OCI-LY7 (cell line): ENCODE results near the gene TM9SF4. TPM values are rescaled to one million over a fixed set of nuclear protein-coding genes. Genes with fewer than 3 reads are reported as not detected.

ENCODE experiments used
- BruUV-seq: library from RNA; stranded (reverse); fragments of 400-500 nt; replicated peaks from 2 replicates; lab custom pipeline; 2021; lab: Mats Ljungman, UMichigan
- CTCF ChIA-PET: fragments of 300-600 bp; sonication (Branson Sonifier 250); formaldehyde crosslinking; loops from one replicate; lab custom pipeline; 2022; ENCODE audit warnings: antibody characterized with exemption; ENCODE audit not compliant: unreplicated experiment; lab: Charles Lee
- POLR2A ChIA-PET: fragments of 300-600 bp; sonication (Branson Sonifier 250); formaldehyde crosslinking; loops from one replicate; lab custom pipeline; 2022; ENCODE audit warnings: antibody characterized with exemption; lab: Charles Lee
- DNase-seq: peaks from one replicate; pipeline ENCODE4 v3.0.0-alpha.2; 2015; ENCODE audit warnings: low spot score
- H2AFZ ChIP-seq: fragments of 200-600 bp; sonication (generic), shearing (Covaris generic); 2 replicates; pipeline ENCODE4 v1.6.1; 2014; ENCODE audit warnings: mild to moderate bottlenecking, antibody characterized with exemption, low read length, moderate library complexity
- H3K27ac ChIP-seq: fragments of 200-600 bp; sonication (generic); 2 replicates; pipeline ENCODE4 v1.5.1; 2014; ENCODE audit warnings: mixed run types, low read depth, mild to moderate bottlenecking, moderate library complexity, low read length, inconsistent platforms; ENCODE audit not compliant: poor library complexity, severe bottlenecking
- H3K36me3 ChIP-seq: fragments of 200-600 bp; sonication (generic); 2 replicates; pipeline ENCODE4 v1.6.1; 2014; ENCODE audit warnings: mild to moderate bottlenecking, antibody characterized with exemption, low read length, moderate library complexity, mixed read lengths; ENCODE audit not compliant: insufficient read depth
- H3K4me1 ChIP-seq: fragments of 200-600 bp; sonication (generic); 2 replicates; pipeline ENCODE4 v1.5.1; 2014; ENCODE audit warnings: mild to moderate bottlenecking, low read length; ENCODE audit not compliant: insufficient read depth, poor library complexity, severe bottlenecking
- H3K4me2 ChIP-seq: fragments of 200-600 bp; sonication (generic); 2 replicates; pipeline ENCODE4 v1.6.1; 2014; ENCODE audit warnings: mild to moderate bottlenecking, low read length
- H3K4me3 ChIP-seq: fragments of 200-600 bp; sonication (generic); 2 replicates; pipeline ENCODE4 v1.5.1; 2014; ENCODE audit warnings: mild to moderate bottlenecking, low read depth, low read length; ENCODE audit not compliant: poor library complexity, severe bottlenecking
- H3K79me2 ChIP-seq: fragments of 200-600 bp; sonication (generic); 2 replicates; pipeline ENCODE4 v1.6.1; 2016; ENCODE audit warnings: low read depth, mild to moderate bottlenecking, low read length, moderate library complexity, mixed read lengths; ENCODE audit not compliant: insufficient read depth
- H3K9me2 ChIP-seq: fragments of 200-600 bp; sonication (generic); 2 replicates; pipeline ENCODE4 v1.6.1; 2016; ENCODE audit warnings: mild to moderate bottlenecking, low read length, mixed read lengths; ENCODE audit not compliant: insufficient read depth
- H3K9me3 ChIP-seq: fragments of 200-600 bp; sonication (generic); 2 replicates; pipeline ENCODE4 v1.6.1; 2014; ENCODE audit warnings: mild to moderate bottlenecking, mixed run types, low read length, mixed read lengths
- H4K20me1 ChIP-seq: fragments of 200-600 bp; sonication (generic); 2 replicates; pipeline ENCODE4 v1.6.1; 2014; ENCODE audit warnings: mild to moderate bottlenecking, antibody characterized with exemption, low read length, moderate library complexity, mixed read lengths; ENCODE audit not compliant: insufficient read depth
- CTCF ChIP-seq: fragments of 200-600 bp; sonication (generic); conservative IDR thresholded peaks from 2 replicates; pipeline ENCODE4 v1.5.1; 2014; ENCODE audit warnings: mild to moderate bottlenecking, antibody characterized with exemption, low read length, moderate library complexity, mixed read lengths
- EZH2phosphoT487 ChIP-seq: fragments of 200-600 bp; sonication (generic); IDR thresholded peaks from 2 replicates; pipeline ENCODE4 v1.6.1; 2018; ENCODE audit warnings: low read depth, borderline replicate concordance, mild to moderate bottlenecking, mixed run types, antibody characterized with exemption, low read length, moderate library complexity, mixed read lengths
- intact Hi-C: fragments of 100-400 bp; cut with micrococcal nuclease; formaldehyde crosslinking; loops from one replicate; pipeline ENCODE4 v1.10.0; 2022; ENCODE audit not compliant: unreplicated experiment
- total RNA-seq, 2 experiments: library from RNA; depleted of rRNA in 1 of 2; stranded (reverse); fragments of >200 nt in 1 of 2; shearing (Covaris generic) in 1 of 2; gene quantifications; 2 replicates each; pipeline ENCODE4 v1.2.3, GENCODE V29; 2014 to 2022

TM9SF4 gene
- total RNA-seq, 2 experiments from 2014 or later: 20.8 to 38.9 TPM

GRCh38 chr20:32153771-32154170, 44.3 kb downstream of the TM9SF4 start:
- no peak overlapping the region for H3K27ac ChIP-seq
- H3K9me3 ChIP-seq: no peaks in the 10 kb centered on the region
- TF ChIP-seq EZH2phosphoT487: no peak
- no peak for TF ChIP-seq CTCF
- BruUV-seq: no TSS peak
- no peak overlapping the region for H2AFZ ChIP-seq
- no peaks in the 10 kb centered on the region for H4K20me1 ChIP-seq
- H3K9me2 ChIP-seq: no peaks in the 10 kb centered on the region
- H3K4me1 ChIP-seq: no peaks in the 10 kb centered on the region
- H3K4me3 ChIP-seq: no peak overlapping the region
- H3K36me3 ChIP-seq: peaks cover 51% of the 10 kb centered on the region
- no peak overlapping the region for H3K4me2 ChIP-seq
- POLR2A ChIA-PET: no interaction called here
- CTCF ChIA-PET: interaction anchor here (0.6 kb wide), 1 partner anchor 112 kb away, joined by 3 read pairs; no protein-coding TSS in a partner anchor
- intact Hi-C loops: loop anchor here (2.0 to 10.0 kb wide), 2 partner anchors 303 to 501 kb away; no protein-coding TSS in a partner anchor
- DNase-seq: no peak
- no peaks in the 10 kb centered on the region for H3K79me2 ChIP-seq

GRCh38 chr20:32155017-32155981, 45.8 kb downstream of the TM9SF4 start:
- Histone ChIP-seq H3K4me2 (no peak overlapping the region), H3K4me1 (no peaks in the 10 kb centered on the region), H3K9me3 (no peaks in the 10 kb centered on the region), H2AFZ (no peak overlapping the region), H4K20me1 (no peaks in the 10 kb centered on the region), H3K79me2 (no peaks in the 10 kb centered on the region), H3K4me3 (no peak overlapping the region), H3K27ac (no peak overlapping the region), H3K36me3 (peaks cover 54% of the 10 kb centered on the region), H3K9me2 (no peaks in the 10 kb centered on the region)
- no peak for TF ChIP-seq EZH2phosphoT487
- TF ChIP-seq CTCF: peak; percentile 72
- ChIA-PET POLR2A (interaction anchor here (0.6 kb wide), 1 partner anchor 282 kb away, joined by 4 read pairs; no protein-coding TSS in a partner anchor), CTCF (no interaction called here)
- BruUV-seq: no TSS peak
- intact Hi-C loops: loop anchor here (2.0 to 10.0 kb wide), 2 partner anchors 302 to 500 kb away; no protein-coding TSS in a partner anchor
- DNase-seq: peak; percentile 57
